Measurements from ENCODE around the gene CUEDC1.

GRCh38 chr17:57894848-57895247 lies 60.4 kb downstream of the CUEDC1 start:
- TF ChIP-seq CTCF (IDR thresholded peaks at IDR 0.05; ENCODE audit: low read length) (no peak), EZH2 (optimal IDR thresholded peaks at IDR 0.05; ENCODE audit: low read depth, low read length) (no peak), EZH2phosphoT487 (IDR thresholded peaks at IDR 0.05; ENCODE audit: low read length) (no peak)

Measured in MM.1S (cell line).